H9 (cell line): ENCODE measurements around the gene ZNF646. TPM values are rescaled to one million over a fixed set of nuclear protein-coding genes. Genes with fewer than 3 reads are reported as not detected.
A peak's percentile ranks its signal among the peaks of the same experiment; 100 is the strongest.

Experiments
- DNase-seq: peaks from one replicate; pipeline ENCODE4 v3.0.0-alpha.2; 2017
- H2AFZ ChIP-seq: one replicate; pipeline ENCODE4 v1.6.1; 2013; ENCODE audit warnings: mild to moderate bottlenecking, low read length, control low read depth, moderate library complexity
- H2AK5ac ChIP-seq: 2 replicates; pipeline ENCODE4 v1.6.1; 2013; ENCODE audit warnings: low read length, control low read depth, mixed read lengths; ENCODE audit not compliant: insufficient read length
- H2BK120ac ChIP-seq: one replicate; pipeline ENCODE4 v1.6.1; 2013; ENCODE audit warnings: low read depth, mild to moderate bottlenecking, low read length, control low read depth, inconsistent platforms; ENCODE audit not compliant: poor library complexity, severe bottlenecking
- H2BK12ac ChIP-seq: 2 replicates; pipeline ENCODE4 v1.6.1; 2013; ENCODE audit warnings: low read length, control low read depth, mixed read lengths, low read depth; ENCODE audit not compliant: insufficient read length
- H2BK15ac ChIP-seq: 2 replicates; pipeline ENCODE4 v1.6.1; 2013; ENCODE audit warnings: low read depth, low read length, control low read depth
- H2BK20ac ChIP-seq: one replicate; pipeline ENCODE4 v1.6.1; 2013; ENCODE audit warnings: low read depth, mild to moderate bottlenecking, low read length, control low read depth, inconsistent platforms; ENCODE audit not compliant: poor library complexity, severe bottlenecking
- H2BK5ac ChIP-seq: 2 replicates; pipeline ENCODE4 v1.6.1; 2013; ENCODE audit warnings: low read length, control low read depth, mixed read lengths; ENCODE audit not compliant: insufficient read length
- H3K14ac ChIP-seq: 2 replicates; pipeline ENCODE4 v1.6.1; 2013; ENCODE audit warnings: low read length, control low read depth; ENCODE audit not compliant: insufficient read depth
- H3K18ac ChIP-seq: 2 replicates; pipeline ENCODE4 v1.6.1; 2013; ENCODE audit warnings: low read depth, mild to moderate bottlenecking, mixed read lengths, low read length, control low read depth; ENCODE audit not compliant: insufficient read length
- H3K23ac ChIP-seq: 2 replicates; pipeline ENCODE4 v1.6.1; 2013; ENCODE audit warnings: low read length, control low read depth, mixed read lengths, low read depth; ENCODE audit not compliant: insufficient read length
- H3K23me2 ChIP-seq: 2 replicates; pipeline ENCODE4 v1.6.1; 2013; ENCODE audit warnings: low read depth, mild to moderate bottlenecking, mixed read lengths, low read length, control low read depth; ENCODE audit not compliant: insufficient read length, poor library complexity, severe bottlenecking
- H3K27ac ChIP-seq: 2 replicates; pipeline ENCODE4 v1.5.1; 2013; ENCODE audit warnings: low read length, control low read depth, mixed read lengths, low read depth; ENCODE audit not compliant: insufficient read length
- H3K27me3 ChIP-seq: 2 replicates; pipeline ENCODE4 v1.6.1; 2013; ENCODE audit warnings: low read length, control low read depth, inconsistent platforms; ENCODE audit not compliant: insufficient read depth
- H3K4ac ChIP-seq: 2 replicates; pipeline ENCODE4 v1.6.1; 2013; ENCODE audit warnings: low read depth, mild to moderate bottlenecking, control low read depth, inconsistent platforms, low read length, moderate library complexity
- H3K4me1 ChIP-seq: 2 replicates; pipeline ENCODE4 v1.6.1; 2013; ENCODE audit warnings: low read length, control low read depth, inconsistent platforms; ENCODE audit not compliant: insufficient read depth
- H3K4me2 ChIP-seq: 2 replicates; pipeline ENCODE4 v1.6.1; 2013; ENCODE audit warnings: low read length, control low read depth, mixed read lengths; ENCODE audit not compliant: insufficient read length, insufficient read depth
- H3K56ac ChIP-seq: 2 replicates; pipeline ENCODE4 v1.6.1; 2013; ENCODE audit warnings: low read depth, mild to moderate bottlenecking, mixed read lengths, low read length, control low read depth; ENCODE audit not compliant: insufficient read length
- H3K79me1 ChIP-seq: 2 replicates; pipeline ENCODE4 v1.6.1; 2013; ENCODE audit warnings: low read depth, mild to moderate bottlenecking, moderate library complexity, low read length, control low read depth, inconsistent platforms; ENCODE audit not compliant: insufficient read depth, poor library complexity, severe bottlenecking
- H3K79me2 ChIP-seq: 2 replicates; pipeline ENCODE4 v1.6.1; 2013; ENCODE audit warnings: low read length, control low read depth, inconsistent platforms; ENCODE audit not compliant: insufficient read depth
- H3K9ac ChIP-seq: 2 replicates; pipeline ENCODE4 v1.6.1; 2013; ENCODE audit warnings: low read length, control low read depth, mixed read lengths; ENCODE audit not compliant: insufficient read length; ENCODE audit errors: extremely low read depth
- H3K9me3 ChIP-seq: one replicate; pipeline ENCODE4 v1.6.1; 2013; ENCODE audit warnings: low read depth, low read length, inconsistent platforms; ENCODE audit not compliant: control insufficient read depth
- H3T11ph ChIP-seq: one replicate; pipeline ENCODE4 v1.6.1; 2013; ENCODE audit warnings: mild to moderate bottlenecking, low read length, control low read depth, inconsistent platforms
- H4K20me1 ChIP-seq: one replicate; pipeline ENCODE4 v1.6.1; 2013; ENCODE audit not compliant: control insufficient read depth, insufficient read length, insufficient read depth
- H4K5ac ChIP-seq: 2 replicates; pipeline ENCODE4 v1.6.1; 2013; ENCODE audit warnings: low read depth, mild to moderate bottlenecking, mixed read lengths, low read length, control low read depth; ENCODE audit not compliant: insufficient read length
- H4K8ac ChIP-seq: replicated peaks from 2 replicates; pipeline ENCODE4 v1.6.1; 2013; ENCODE audit warnings: low read length, control low read depth, mixed read lengths, low read depth; ENCODE audit not compliant: insufficient read length
- H4K91ac ChIP-seq: 2 replicates; pipeline ENCODE4 v1.6.1; 2013; ENCODE audit warnings: low read depth, mild to moderate bottlenecking, moderate library complexity, mixed read lengths, low read length, control low read depth; ENCODE audit not compliant: insufficient read length
- H3K27ac Mint-ChIP-seq, 3 experiments: 2 replicates in 2 of 3; 3 replicates in 1 of 3; pipeline ENCODE4 v1.8.0; 2020 to 2021; ENCODE audit warnings: mixed read lengths in 3 of 3, mild to moderate bottlenecking in 1 of 3, moderate library complexity in 1 of 3
- H3K27me3 Mint-ChIP-seq: 2 replicates; pipeline ENCODE4 v1.8.0; 2021; ENCODE audit warnings: low read depth, mild to moderate bottlenecking, moderate library complexity, mixed read lengths
- H3K36me3 Mint-ChIP-seq, 3 experiments: 2 replicates in 2 of 3; 3 replicates in 1 of 3; pipeline ENCODE4 v1.8.0; 2020 to 2021; ENCODE audit warnings: low read depth in 3 of 3, mixed read lengths in 3 of 3; ENCODE audit not compliant: insufficient read depth in 1 of 3
- H3K4me1 Mint-ChIP-seq, 2 experiments: 2 replicates each; pipeline ENCODE4 v1.8.0; 2020; ENCODE audit warnings: mixed read lengths in 2 of 2
- H3K4me3 Mint-ChIP-seq, 2 experiments: 2 replicates in 1 of 2; 3 replicates in 1 of 2; pipeline ENCODE4 v1.8.0; 2020 to 2021; ENCODE audit warnings: mild to moderate bottlenecking in 2 of 2, mixed read lengths in 2 of 2, moderate library complexity in 1 of 2
- H3K9me3 Mint-ChIP-seq, 2 experiments: 2 replicates in 1 of 2; 3 replicates in 1 of 2; pipeline ENCODE4 v1.8.0; 2020; ENCODE audit warnings: mild to moderate bottlenecking in 2 of 2, mixed read lengths in 2 of 2, moderate library complexity in 1 of 2
- CTCF ChIP-seq: fragments of 200-600 bp; sonication (generic); conservative IDR thresholded peaks from 3 replicates; pipeline ENCODE4 v1.8.0; 2021; ENCODE audit warnings: antibody characterized with exemption, mild to moderate bottlenecking
- WGBS: extraction: QIAGEN DNeasy Blood & Tissue Kit; methylation state at CpG from one replicate; pipeline ENCODE4 v1.1.7; 2013; ENCODE audit warnings: missing lambda C conversion rate, low lambda C conversion rate, mixed read lengths; ENCODE audit not compliant: insufficient read length; ENCODE audit errors: extremely low coverage; 5-methylcytosine and 5-hydroxymethylcytosine counted together
- long read RNA-seq: library from polyadenylated mRNA; unstranded; transcript quantifications from one replicate; pipeline ENCODE4 v2.0.0, GENCODE V29; 2020
- total RNA-seq: library from RNA; stranded (reverse); gene quantifications from 2 replicates; pipeline ENCODE4 v1.2.1, GENCODE V29; 2021

ZNF646 gene
- total RNA-seq, result 25.9 and 29.2 TPM in 2 replicates
- long read RNA-seq, full-length matches to known transcripts, result 10 of 20 reads
- long read RNA-seq, partial matches to known transcripts, result 9 of 20 reads
- long read RNA-seq, other reads (novel, unspliced or antisense), result 1 of 20 reads

DNA sequence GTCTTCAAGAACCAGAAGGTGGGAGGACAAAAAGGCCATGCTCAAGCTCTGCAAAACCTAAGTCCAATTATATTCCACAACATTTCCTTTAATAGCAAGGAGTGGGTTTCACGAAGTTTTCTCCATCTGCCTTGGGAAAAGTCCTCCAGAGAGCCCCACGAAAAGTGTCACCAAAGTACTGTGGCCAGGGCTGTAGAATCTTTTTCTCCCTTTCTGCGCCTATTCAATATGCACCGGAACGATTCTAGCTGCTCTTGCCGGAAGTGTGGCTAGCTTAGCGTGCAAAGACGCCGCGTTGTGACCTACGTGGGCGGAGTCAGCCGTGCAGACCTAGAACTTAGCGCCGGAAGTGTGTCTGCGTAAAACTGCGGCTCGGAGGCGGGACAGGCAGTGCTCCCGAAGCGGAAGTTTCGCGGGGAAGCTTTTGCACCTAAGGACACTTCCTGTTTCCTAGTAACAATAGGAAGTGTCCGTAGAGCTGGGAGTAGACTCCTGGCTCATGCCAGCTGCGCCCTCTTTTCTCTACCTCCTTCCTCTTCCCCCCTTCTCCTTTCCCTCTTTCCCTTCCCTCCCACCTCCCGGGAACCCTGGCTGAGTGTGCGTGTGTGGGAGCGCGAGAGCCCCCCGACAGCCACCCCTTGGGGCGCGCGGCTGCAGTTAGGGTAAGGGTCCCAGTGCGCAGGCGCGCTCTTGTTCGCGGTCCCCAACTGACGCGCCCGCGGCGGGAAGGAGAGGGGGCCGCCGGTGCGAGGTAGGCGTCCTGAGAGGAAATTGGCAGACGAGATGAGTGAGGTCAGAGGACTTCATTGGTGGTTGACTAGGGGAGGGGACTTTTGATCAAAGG, at the start of gene ZNF646, which contains the start of gene ZNF668:
TSS of gene ZNF646 (plus strand) at position 453 of the 844 bp plus-strand sequence. CDS start 1,903 bp downstream, outside the sequence.
TSS of gene ZNF668 (minus strand) at position 271 of the 844 bp plus-strand sequence. CDS start 9,781 bp downstream, outside the sequence.
- H3K27me3 ChIP-seq, result no peaks in the 10 kb centered on the region

More for the DNA sequence above, at the start of gene ZNF646, which contains the start of gene ZNF668:
- peaks cover 16 to 20% of the 10 kb centered on the region in 2 experiments for H3K4me1 Mint-ChIP-seq
- H3K4me2 ChIP-seq, result peak within 1 kb of the TSS; percentile 89
- H2BK15ac ChIP-seq, result no peak within 1 kb of the TSS
- H2AK5ac ChIP-seq, result no peak within 1 kb of the TSS
- peaks cover 7% of the 10 kb centered on the region for H3K79me1 ChIP-seq
- peak within 1 kb of the TSS; percentile 87 for H2BK5ac ChIP-seq
- no peaks in the 10 kb centered on the region; a peak in 1 of 5 replicates for H3K9me3 Mint-ChIP-seq
- H2BK20ac ChIP-seq, result no peak within 1 kb of the TSS
- TF ChIP-seq CTCF, result no peak
- peak within 1 kb of the TSS; percentile 96 for H3K18ac ChIP-seq
- H3K4me1 ChIP-seq, result no peaks in the 10 kb centered on the region
- no peak within 1 kb of the TSS for H2BK120ac ChIP-seq
- H3K9me3 ChIP-seq, result no peaks in the 10 kb centered on the region
- H4K20me1 ChIP-seq, result no peaks in the 10 kb centered on the region
- H4K8ac ChIP-seq, result no peak within 1 kb of the TSS
- peak within 1 kb of the TSS; percentile 92 for H3K9ac ChIP-seq
- peak within 1 kb of the TSS; percentile 97 to 99 (median 97) for H3K27ac Mint-ChIP-seq
- H3K23ac ChIP-seq, result no peak within 1 kb of the TSS
- no peak within 1 kb of the TSS for H3T11ph ChIP-seq
- H4K91ac ChIP-seq, result peak within 1 kb of the TSS; percentile 82
- peaks cover 19% of the 10 kb centered on the region; the same call in 1 of the 2 replicates for H3K79me2 ChIP-seq
- no peak within 1 kb of the TSS for H3K56ac ChIP-seq
- H2BK12ac ChIP-seq, result no peak within 1 kb of the TSS
- peak within 1 kb of the TSS; percentile 98 for H3K14ac ChIP-seq
- H3K27ac ChIP-seq, result no peak within 1 kb of the TSS
- no peak within 1 kb of the TSS for H2AFZ ChIP-seq
- H3K36me3 Mint-ChIP-seq, result peaks cover 21 to 31% (median 31%) of the 10 kb centered on the region in 3 experiments; a peak in 6 of 7 replicates
- no CpG with 5 or more reads among the region's 48 CpGs for WGBS
- peak within 1 kb of the TSS; percentile 92 to 95 for H3K4me3 Mint-ChIP-seq
- no peak within 1 kb of the TSS for H3K4ac ChIP-seq
- H4K5ac ChIP-seq, result peak within 1 kb of the TSS; percentile 78
- no peaks in the 10 kb centered on the region for H3K27me3 Mint-ChIP-seq
- peak; percentile 99 for DNase-seq
- H3K23me2 ChIP-seq, result peaks cover 9% of the 10 kb centered on the region
